ENCODE results near the gene TBC1D17. TPM values are rescaled to one million over a fixed set of nuclear protein-coding genes. Genes with fewer than 3 reads are reported as not detected.
A peak's percentile ranks its signal among the peaks of the same experiment; 100 is the strongest.

Gene TBC1D17
- total RNA-seq, 2 donors from 2014 or later: 33.0 to 51.4 TPM

- no peaks in the 10 kb centered on the region for H3K4me1 ChIP-seq (replicated peaks)
- H3K27me3 ChIP-seq (replicated peaks; ENCODE audit: insufficient read depth): no peaks in the 10 kb centered on the region
- 78% methylated on average over 5 of the region's 5 CpGs for WGBS
- TF ChIP-seq, protein P1, sequence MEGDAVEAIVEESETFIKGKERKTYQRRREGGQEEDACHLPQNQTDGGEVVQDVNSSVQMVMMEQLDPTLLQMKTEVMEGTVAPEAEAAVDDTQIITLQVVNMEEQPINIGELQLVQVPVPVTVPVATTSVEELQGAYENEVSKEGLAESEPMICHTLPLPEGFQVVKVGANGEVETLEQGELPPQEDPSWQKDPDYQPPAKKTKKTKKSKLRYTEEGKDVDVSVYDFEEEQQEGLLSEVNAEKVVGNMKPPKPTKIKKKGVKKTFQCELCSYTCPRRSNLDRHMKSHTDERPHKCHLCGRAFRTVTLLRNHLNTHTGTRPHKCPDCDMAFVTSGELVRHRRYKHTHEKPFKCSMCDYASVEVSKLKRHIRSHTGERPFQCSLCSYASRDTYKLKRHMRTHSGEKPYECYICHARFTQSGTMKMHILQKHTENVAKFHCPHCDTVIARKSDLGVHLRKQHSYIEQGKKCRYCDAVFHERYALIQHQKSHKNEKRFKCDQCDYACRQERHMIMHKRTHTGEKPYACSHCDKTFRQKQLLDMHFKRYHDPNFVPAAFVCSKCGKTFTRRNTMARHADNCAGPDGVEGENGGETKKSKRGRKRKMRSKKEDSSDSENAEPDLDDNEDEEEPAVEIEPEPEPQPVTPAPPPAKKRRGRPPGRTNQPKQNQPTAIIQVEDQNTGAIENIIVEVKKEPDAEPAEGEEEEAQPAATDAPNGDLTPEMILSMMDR (IDR thresholded peaks at IDR 0.05): no peak
- TF ChIP-seq POLR2A (IDR thresholded peaks at IDR 0.05) (no peak), POLR2AphosphoS5 (IDR thresholded peaks at IDR 0.05) (no peak)
- intact Hi-C loops (cut with DNase I): no loop called here
- no peaks in the 10 kb centered on the region for H3K36me3 ChIP-seq
- no peak overlapping the region for H3K27ac ChIP-seq
- no peaks in the 10 kb centered on the region for H3K9me3 ChIP-seq
- no peak overlapping the region for H3K4me3 ChIP-seq
- DNase-seq (ENCODE audit: low spot score): no peak
These were observed 31.1 kb upstream of the TBC1D17 start for GRCh38 chr19:49846408-49846807.

DNA sequence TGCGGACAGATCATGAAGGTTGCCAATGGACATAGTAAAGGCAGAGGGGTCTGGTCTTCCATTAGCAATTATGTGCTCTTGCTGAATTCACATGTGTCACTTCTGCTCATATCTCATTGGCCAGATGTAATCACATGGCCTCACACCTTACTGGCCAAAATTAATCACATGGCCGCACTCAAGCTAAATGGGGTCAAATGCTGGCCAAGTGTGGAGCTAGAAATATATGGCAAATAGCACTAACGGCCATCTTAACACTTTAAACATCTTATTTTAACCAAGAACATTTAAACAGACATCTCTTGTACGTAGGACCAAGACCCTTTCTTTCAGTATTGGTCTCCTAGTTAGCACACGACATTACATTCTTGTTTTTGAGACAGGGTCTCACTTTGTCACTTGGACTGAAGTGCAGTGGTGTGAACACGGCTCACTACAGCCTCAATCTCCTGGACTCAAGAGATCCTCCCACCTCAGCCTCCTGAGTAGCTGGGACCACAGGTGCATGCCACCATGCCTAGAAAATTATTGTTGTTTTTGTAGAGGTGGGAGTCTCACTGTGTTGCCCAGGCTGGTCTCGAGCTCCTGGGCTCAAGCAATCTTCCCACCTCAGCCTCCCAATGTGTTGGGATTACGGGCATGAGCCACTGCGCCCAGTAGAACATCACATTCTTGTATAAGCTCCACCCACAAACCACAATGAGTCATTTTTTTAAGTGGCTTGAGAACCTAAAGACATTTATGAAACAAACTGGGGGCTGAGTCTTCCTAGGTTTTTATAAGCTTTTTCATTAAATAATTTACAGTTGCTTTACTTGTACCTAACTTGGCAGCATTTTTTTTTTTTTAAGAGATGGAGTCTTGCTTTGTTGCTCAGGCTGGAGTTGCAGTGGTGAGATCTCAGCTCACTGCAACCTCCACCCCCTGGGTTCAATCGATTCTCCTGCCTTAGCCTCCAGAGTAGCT is 29.5 kb upstream of the TBC1D17 start:
- WGBS: 91% methylated on average over 10 of the region's 10 CpGs
- DNase-seq (ENCODE audit: low spot score): no peak

GRCh38 chr19:49848938-49849337 is 28.6 kb upstream of the TBC1D17 start:
- no peaks in the 10 kb centered on the region for H3K36me3 ChIP-seq
- H3K4me3 ChIP-seq: no peak overlapping the region
- 91% methylated on average over 3 of the region's 3 CpGs for WGBS
- no peaks in the 10 kb centered on the region for H3K27me3 ChIP-seq (replicated peaks; ENCODE audit: insufficient read depth)
- H3K9me3 ChIP-seq: no peaks in the 10 kb centered on the region
- no peak overlapping the region for H3K27ac ChIP-seq
- H3K4me1 ChIP-seq (replicated peaks): no peaks in the 10 kb centered on the region
- DNase-seq (ENCODE audit: low spot score): no peak
- no peak for TF ChIP-seq POLR2AphosphoS5 (IDR thresholded peaks at IDR 0.05)
- TF ChIP-seq POLR2A (IDR thresholded peaks at IDR 0.05): no peak
- TF ChIP-seq, protein P1 (IDR thresholded peaks at IDR 0.05): no peak
- intact Hi-C loops (cut with DNase I): no loop called here

More for the DNA sequence above, 29.5 kb upstream of the TBC1D17 start:
- intact Hi-C loops (cut with DNase I): no loop called here
- H3K36me3 ChIP-seq: no peaks in the 10 kb centered on the region
- no peaks in the 10 kb centered on the region for H3K27me3 ChIP-seq (replicated peaks; ENCODE audit: insufficient read depth)
- no peak for TF ChIP-seq POLR2A (IDR thresholded peaks at IDR 0.05)
- TF ChIP-seq, protein P1 (IDR thresholded peaks at IDR 0.05): no peak
- no peak for TF ChIP-seq POLR2AphosphoS5 (IDR thresholded peaks at IDR 0.05)
- no peaks in the 10 kb centered on the region for H3K4me1 ChIP-seq (replicated peaks)
- no peak overlapping the region for H3K4me3 ChIP-seq
- no peaks in the 10 kb centered on the region for H3K9me3 ChIP-seq
- no peak overlapping the region for H3K27ac ChIP-seq

- peak overlapping the region; percentile 62 to 91 for H3K4me3 ChIP-seq
- WGBS: 93% methylated on average over 15 of the region's 15 CpGs
- H3K27ac ChIP-seq: peak overlapping the region; percentile 99 to 100
- TF ChIP-seq, protein P1 (IDR thresholded peaks at IDR 0.05): no peak
- no peak for TF ChIP-seq POLR2A (IDR thresholded peaks at IDR 0.05)
- no peak for TF ChIP-seq POLR2AphosphoS5 (IDR thresholded peaks at IDR 0.05)
- H3K36me3 ChIP-seq: no peaks in the 10 kb centered on the region
- DNase-seq (ENCODE audit: low spot score): no peak
- H3K27me3 ChIP-seq (replicated peaks; ENCODE audit: insufficient read depth): no peaks in the 10 kb centered on the region
- no peaks in the 10 kb centered on the region for H3K4me1 ChIP-seq (replicated peaks)
- intact Hi-C loops (cut with DNase I): loop anchor here (5.0 kb wide), 1 partner anchor 32 kb away; the partner anchor contains the start of gene MED25
- no peaks in the 10 kb centered on the region for H3K9me3 ChIP-seq
These were observed 27.9 kb upstream of the TBC1D17 start for GRCh38 chr19:49849433-49850220.
